Caco-2 (cell line): ENCODE measurements around the gene TNNT1. TPM values are rescaled to one million over a fixed set of nuclear protein-coding genes. Genes with fewer than 3 reads are reported as not detected.
A peak's percentile ranks its signal among the peaks of the same experiment; 100 is the strongest.

Experiments used
- BruUV-seq: library from RNA; stranded (reverse); fragments of 400-500 nt; replicated peaks from 2 replicates; lab custom pipeline; 2021; lab: Mats Ljungman, UMichigan
- CTCF ChIA-PET: fragments of 300-600 bp; sonication (Branson Sonifier 250); formaldehyde crosslinking; loops from one replicate; lab custom pipeline; 2022; ENCODE audit warnings: antibody characterized with exemption; lab: Charles Lee
- POLR2A ChIA-PET: fragments of 300-600 bp; sonication (Branson Sonifier 250); formaldehyde crosslinking; loops from one replicate; lab custom pipeline; 2022; ENCODE audit warnings: antibody characterized with exemption; lab: Charles Lee
- DNase-seq, 2 experiments: peaks; one replicate each; pipeline versions ENCODE4 v3.0.0 to v3.0.0-alpha.2; 2020 to 2022
- H3K27me3 ChIP-seq: replicated peaks from 2 replicates; pipeline ENCODE4 v1.6.0; 2011; ENCODE audit warnings: low read length; ENCODE audit not compliant: control insufficient read depth, insufficient read depth
- H3K36me3 ChIP-seq: 2 replicates; pipeline ENCODE4 v1.5.1; 2011; ENCODE audit warnings: low read length; ENCODE audit not compliant: control insufficient read depth, insufficient read depth
- H3K4me1 ChIP-seq: fragments of 250-450 bp; sonication (Bioruptor Pico); 2 replicates; pipeline ENCODE4 v1.5.1; 2020; ENCODE audit warnings: mild to moderate bottlenecking
- H3K4me3 ChIP-seq: 2 replicates; pipeline ENCODE4 v1.5.1; 2011; ENCODE audit warnings: low read depth, mild to moderate bottlenecking, control low read depth, low read length
- H3K9me3 ChIP-seq: fragments of 250-450 bp; sonication (Bioruptor Pico); 2 replicates; pipeline ENCODE4 v1.5.1; 2020; ENCODE audit warnings: mild to moderate bottlenecking, moderate library complexity
- H3K27ac Mint-ChIP-seq: one replicate; pipeline ENCODE4 v1.8.0; 2022; ENCODE audit warnings: mixed read lengths; ENCODE audit not compliant: unreplicated experiment
- H3K27me3 Mint-ChIP-seq: one replicate; pipeline ENCODE4 v1.8.0; 2022; ENCODE audit warnings: mixed read lengths; ENCODE audit not compliant: insufficient read depth, unreplicated experiment
- H3K36me3 Mint-ChIP-seq: one replicate; pipeline ENCODE4 v1.8.0; 2022; ENCODE audit warnings: mild to moderate bottlenecking, mixed read lengths; ENCODE audit not compliant: insufficient read depth, unreplicated experiment
- H3K4me1 Mint-ChIP-seq: one replicate; pipeline ENCODE4 v1.8.0; 2022; ENCODE audit warnings: low read depth, mixed read lengths; ENCODE audit not compliant: unreplicated experiment
- H3K4me3 Mint-ChIP-seq: one replicate; pipeline ENCODE4 v1.8.0; 2022; ENCODE audit warnings: mild to moderate bottlenecking, moderate library complexity, mixed read lengths; ENCODE audit not compliant: unreplicated experiment
- H3K9me3 Mint-ChIP-seq: one replicate; pipeline ENCODE4 v1.8.0; 2022; ENCODE audit warnings: mixed read lengths; ENCODE audit not compliant: unreplicated experiment
- intact Hi-C: fragments of 100-400 bp; cut with micrococcal nuclease; formaldehyde crosslinking; loops from one replicate; pipeline ENCODE4 v1.10.0; 2022; ENCODE audit not compliant: unreplicated experiment
- total RNA-seq: library from RNA; stranded (reverse); gene quantifications from 2 replicates; pipeline ENCODE4 v1.2.3, GENCODE V29; 2022
- TF ChIP-seq, protein P1 (sequence below), 2 experiments: fragments of 200-600 bp in 1 of 2; IDR thresholded peaks; 1 replicate in 1 of 2; 2 replicates in 1 of 2; pipeline versions ENCODE4 v1.5.1 to v1.8.0; 2011 to 2022; ENCODE audit warnings: antibody characterized with exemption in 1 of 2, control low read depth in 1 of 2, inconsistent platforms in 1 of 2, low read depth in 1 of 2, low read length in 1 of 2, mild to moderate bottlenecking in 1 of 2, moderate library complexity in 1 of 2; ENCODE audit not compliant: insufficient read depth in 1 of 2, severe bottlenecking in 1 of 2, unreplicated experiment in 1 of 2

TNNT1 gene
- total RNA-seq, 1 experiment from 2014 or later: 18.0 TPM

DNA sequence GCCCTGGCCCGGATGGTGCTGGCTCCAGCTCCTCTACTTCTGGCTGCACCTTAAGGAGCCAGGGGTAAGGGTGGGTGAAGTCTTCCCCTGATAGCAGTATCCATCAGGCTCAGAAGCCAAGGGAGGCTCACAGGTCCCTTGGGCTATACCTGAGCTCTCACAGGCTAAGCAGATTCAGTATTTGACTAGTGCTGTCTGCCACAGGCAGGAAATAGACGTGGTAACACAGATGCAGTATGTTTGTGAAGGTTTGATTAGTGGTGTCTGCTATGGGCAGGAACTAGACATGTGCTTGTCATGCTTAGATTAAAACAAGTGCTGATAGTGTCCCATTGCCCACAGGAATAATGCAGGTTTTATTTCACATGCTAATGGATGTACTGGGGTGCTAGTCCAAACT lies 27.1 kb upstream of the TNNT1 start:
- Mint-ChIP-seq H3K27ac (no peak overlapping the region), H3K4me1 (peaks cover 26% of the 10 kb centered on the region), H3K27me3 (peaks cover 27% of the 10 kb centered on the region), H3K36me3 (no peaks in the 10 kb centered on the region), H3K9me3 (no peaks in the 10 kb centered on the region), H3K4me3 (no peak overlapping the region)
- BruUV-seq: no TSS peak
- no peak for DNase-seq
- Histone ChIP-seq H3K36me3 (no peaks in the 10 kb centered on the region), H3K4me1 (peaks cover 17% of the 10 kb centered on the region; the same call in 1 of the 2 replicates), H3K27me3 (no peaks in the 10 kb centered on the region), H3K9me3 (no peaks in the 10 kb centered on the region), H3K4me3 (no peak overlapping the region)
- CTCF ChIA-PET: interaction anchor here (0.6 kb wide), 1 partner anchor 34 kb away, joined by 3 read pairs; no protein-coding TSS in a partner anchor
- POLR2A ChIA-PET: interaction anchor here (0.6 kb wide), 1 partner anchor 20 kb away, joined by 5 read pairs; no protein-coding TSS in a partner anchor
- TF ChIP-seq, protein P1, sequence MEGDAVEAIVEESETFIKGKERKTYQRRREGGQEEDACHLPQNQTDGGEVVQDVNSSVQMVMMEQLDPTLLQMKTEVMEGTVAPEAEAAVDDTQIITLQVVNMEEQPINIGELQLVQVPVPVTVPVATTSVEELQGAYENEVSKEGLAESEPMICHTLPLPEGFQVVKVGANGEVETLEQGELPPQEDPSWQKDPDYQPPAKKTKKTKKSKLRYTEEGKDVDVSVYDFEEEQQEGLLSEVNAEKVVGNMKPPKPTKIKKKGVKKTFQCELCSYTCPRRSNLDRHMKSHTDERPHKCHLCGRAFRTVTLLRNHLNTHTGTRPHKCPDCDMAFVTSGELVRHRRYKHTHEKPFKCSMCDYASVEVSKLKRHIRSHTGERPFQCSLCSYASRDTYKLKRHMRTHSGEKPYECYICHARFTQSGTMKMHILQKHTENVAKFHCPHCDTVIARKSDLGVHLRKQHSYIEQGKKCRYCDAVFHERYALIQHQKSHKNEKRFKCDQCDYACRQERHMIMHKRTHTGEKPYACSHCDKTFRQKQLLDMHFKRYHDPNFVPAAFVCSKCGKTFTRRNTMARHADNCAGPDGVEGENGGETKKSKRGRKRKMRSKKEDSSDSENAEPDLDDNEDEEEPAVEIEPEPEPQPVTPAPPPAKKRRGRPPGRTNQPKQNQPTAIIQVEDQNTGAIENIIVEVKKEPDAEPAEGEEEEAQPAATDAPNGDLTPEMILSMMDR (IDR thresholded peaks at IDR 0.05; ENCODE audit: insufficient read depth in 1 of 2, low read depth in 1 of 2, low read length in 1 of 2, severe bottlenecking in 1 of 2, unreplicated experiment in 1 of 2): no peak
- intact Hi-C loops: no loop called here

GRCh38 chr19:55175117-55175867 lies 26.3 kb upstream of the TNNT1 start:
- ChIA-PET CTCF (interaction anchor here (0.6 kb wide), 1 partner anchor 33 kb away, joined by 3 read pairs; no protein-coding TSS in a partner anchor), POLR2A (no interaction called here)
- Mint-ChIP-seq H3K4me1 (peaks cover 26% of the 10 kb centered on the region), H3K4me3 (no peak overlapping the region), H3K27me3 (peaks cover 32% of the 10 kb centered on the region), H3K36me3 (no peaks in the 10 kb centered on the region), H3K9me3 (no peaks in the 10 kb centered on the region), H3K27ac (no peak overlapping the region)
- TF ChIP-seq, protein P1 (IDR thresholded peaks at IDR 0.05; ENCODE audit: insufficient read depth in 1 of 2, low read depth in 1 of 2, low read length in 1 of 2, severe bottlenecking in 1 of 2, unreplicated experiment in 1 of 2): no peak
- H3K4me1 ChIP-seq: peaks cover 16% of the 10 kb centered on the region; the same call in 1 of the 2 replicates
- intact Hi-C loops: no loop called here
- H3K4me3 ChIP-seq: no peak overlapping the region
- H3K9me3 ChIP-seq: no peaks in the 10 kb centered on the region
- no peaks in the 10 kb centered on the region for H3K27me3 ChIP-seq
- no peak for DNase-seq
- no peaks in the 10 kb centered on the region for H3K36me3 ChIP-seq
- no TSS peak for BruUV-seq

- H3K4me3 Mint-ChIP-seq: peak overlapping the region; percentile 76
- H3K4me1 Mint-ChIP-seq: peaks cover 21% of the 10 kb centered on the region
- TF ChIP-seq, protein P1 (IDR thresholded peaks at IDR 0.05; ENCODE audit: insufficient read depth in 1 of 2, low read depth in 1 of 2, low read length in 1 of 2, severe bottlenecking in 1 of 2, unreplicated experiment in 1 of 2): no peak
- POLR2A ChIA-PET: no interaction called here
- no peaks in the 10 kb centered on the region for H3K36me3 Mint-ChIP-seq
- no peaks in the 10 kb centered on the region for H3K27me3 ChIP-seq
- H3K27ac Mint-ChIP-seq: no peak overlapping the region
- no TSS peak for BruUV-seq
- no peaks in the 10 kb centered on the region for H3K36me3 ChIP-seq
- no peaks in the 10 kb centered on the region for H3K9me3 ChIP-seq
- H3K27me3 Mint-ChIP-seq: peaks cover 35% of the 10 kb centered on the region
- H3K4me3 ChIP-seq: no peak overlapping the region
- intact Hi-C loops: loop anchor here (5.0 kb wide), 1 partner anchor 33 kb away; the partner anchor contains the start of gene PTPRH
- no peaks in the 10 kb centered on the region for H3K9me3 Mint-ChIP-seq
- CTCF ChIA-PET: no interaction called here
- DNase-seq: no peak
- H3K4me1 ChIP-seq: peaks cover 8% of the 10 kb centered on the region; the same call in 1 of the 2 replicates
Observed at GRCh38 chr19:55174425-55175116, 25.6 kb upstream of the TNNT1 start.
